Tibial artery (tissue), 4 donors: ENCODE results near the gene PDSS2.
"Not testable (repeated sequence)": the region's sequence is repeated elsewhere in the genome, so short reads cannot be mapped to it uniquely, and the experiment has no call there.

Experiments used
- DNase-seq, 2 donors: peaks; one replicate each; pipeline ENCODE4 v3.0.0-alpha.2; 2019
- H3K27ac ChIP-seq, 2 donors: fragments of 200-600 bp; sonication (generic) in 1 of 2; 1 replicate in 1 of 2; 2 replicates in 1 of 2; pipeline ENCODE4 v1.5.1; 2018 to 2019; ENCODE audit warnings: mild to moderate bottlenecking in 1 of 2
- H3K27me3 ChIP-seq, 2 donors: fragments of 200-600 bp; sonication (generic) in 1 of 2; one replicate each; pipeline versions ENCODE4 v1.5.1 to v1.6.0; 2016 to 2019
- H3K36me3 ChIP-seq, 3 donors: fragments of 200-600 bp; sonication (generic) in 2 of 3; one replicate each; pipeline ENCODE4 v1.5.1; 2016 to 2019; ENCODE audit warnings: mild to moderate bottlenecking in 2 of 3
- H3K4me1 ChIP-seq, 4 donors: fragments of 200-600 bp; sonication (generic) in 2 of 4; 1 replicate in 3 of 4; 2 replicates in 1 of 4; pipeline ENCODE4 v1.5.1; 2016 to 2019
- H3K4me3 ChIP-seq, 2 donors: fragments of 200-600 bp; sonication (generic) in 1 of 2; 1 replicate in 1 of 2; 2 replicates in 1 of 2; pipeline ENCODE4 v1.5.1; 2018 to 2019; ENCODE audit warnings: mild to moderate bottlenecking in 2 of 2
- H3K9me3 ChIP-seq, 3 donors: fragments of 200-600 bp; sonication (generic) in 1 of 3; one replicate each; pipeline ENCODE4 v1.5.1; 2016 to 2019
- CTCF ChIP-seq, 2 experiments: fragments of 200-600 bp in 1 of 2; fragments of 450-650 bp in 1 of 2; IDR thresholded peaks; one replicate each; pipeline ENCODE4 v1.5.1; 2017 to 2019; ENCODE audit warnings: antibody characterized with exemption in 2 of 2, mild to moderate bottlenecking in 1 of 2, moderate library complexity in 1 of 2
- intact Hi-C: fragments of 100-400 bp; cut with DNase I; formaldehyde crosslinking; loops from one replicate; pipeline ENCODE4 v1.15.0; 2023; ENCODE audit warnings: low total_unique reads

PDSS2 gene

DNA sequence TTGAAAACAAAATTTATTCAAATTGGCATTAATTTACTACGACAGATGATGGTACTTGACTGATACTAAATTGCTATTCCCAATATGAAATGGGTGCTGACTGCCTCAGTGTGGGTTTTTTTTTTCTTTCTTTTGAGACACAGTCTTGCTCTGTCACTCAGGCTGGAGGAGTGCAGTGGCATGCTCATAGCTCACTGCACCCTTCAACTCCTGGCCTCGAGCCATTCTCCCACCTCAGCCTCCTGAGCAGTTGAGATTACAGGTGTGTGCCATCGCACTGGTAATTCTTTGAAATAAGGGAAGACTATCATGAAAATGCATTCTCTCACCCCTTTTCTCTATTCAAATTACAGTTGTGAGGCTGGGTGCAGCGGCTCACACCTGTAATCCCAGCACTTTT lies 22.5 kb downstream of the PDSS2 start:
- TF ChIP-seq CTCF (IDR thresholded peaks at IDR 0.05): no peak
- Histone ChIP-seq H3K27ac (no peak overlapping the region), H3K27me3 (no peaks in the 10 kb centered on the region), H3K4me1 (peaks cover 0 to 8% (median 0%) of the 10 kb centered on the region in 4 donors), H3K4me3 (no peak overlapping the region), H3K36me3 (no peaks in the 10 kb centered on the region), H3K9me3 (no peaks in the 10 kb centered on the region)
- intact Hi-C loops: no loop called here
- DNase-seq: no peak

DNA sequence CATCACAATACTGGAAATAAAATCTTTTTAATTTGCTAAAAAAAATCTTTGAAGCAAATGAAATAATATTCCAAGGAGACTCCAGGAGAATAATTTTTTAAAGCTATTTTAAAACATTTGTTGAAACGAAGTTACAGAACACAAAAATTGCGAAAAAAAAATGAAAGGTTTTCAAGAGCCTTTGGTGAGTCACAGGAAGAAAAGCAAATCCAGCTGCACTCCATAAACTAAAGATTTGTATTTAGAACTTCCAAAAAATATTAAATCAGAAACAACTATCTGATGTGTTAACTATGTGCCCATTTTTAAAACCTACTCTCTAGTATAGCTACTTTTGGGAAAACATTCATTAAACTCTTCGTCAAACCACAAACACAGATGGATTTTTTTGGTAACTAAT lies 23.6 kb downstream of the PDSS2 start:
- H3K4me1 ChIP-seq: peaks cover 0 to 8% (median 0%) of the 10 kb centered on the region in 4 donors
- H3K27me3 ChIP-seq: no peaks in the 10 kb centered on the region
- DNase-seq: no peak
- H3K4me3 ChIP-seq: no peak overlapping the region
- H3K27ac ChIP-seq: no peak overlapping the region
- intact Hi-C loops: no loop called here
- no peaks in the 10 kb centered on the region for H3K9me3 ChIP-seq
- H3K36me3 ChIP-seq: no peaks in the 10 kb centered on the region
- no peak for TF ChIP-seq CTCF (IDR thresholded peaks at IDR 0.05)

- Histone ChIP-seq H3K27me3 (no peaks in the 10 kb centered on the region), H3K27ac (no peak overlapping the region), H3K4me1 (peaks cover 0 to 8% (median 0%) of the 10 kb centered on the region in 4 donors), H3K9me3 (no peaks in the 10 kb centered on the region), H3K4me3 (no peak overlapping the region), H3K36me3 (no peaks in the 10 kb centered on the region)
- intact Hi-C loops: no loop called here
- no peak for DNase-seq
- TF ChIP-seq CTCF (IDR thresholded peaks at IDR 0.05): no peak
Measured at GRCh38 chr6:107434812-107435211, 24.6 kb downstream of the PDSS2 start.

DNA sequence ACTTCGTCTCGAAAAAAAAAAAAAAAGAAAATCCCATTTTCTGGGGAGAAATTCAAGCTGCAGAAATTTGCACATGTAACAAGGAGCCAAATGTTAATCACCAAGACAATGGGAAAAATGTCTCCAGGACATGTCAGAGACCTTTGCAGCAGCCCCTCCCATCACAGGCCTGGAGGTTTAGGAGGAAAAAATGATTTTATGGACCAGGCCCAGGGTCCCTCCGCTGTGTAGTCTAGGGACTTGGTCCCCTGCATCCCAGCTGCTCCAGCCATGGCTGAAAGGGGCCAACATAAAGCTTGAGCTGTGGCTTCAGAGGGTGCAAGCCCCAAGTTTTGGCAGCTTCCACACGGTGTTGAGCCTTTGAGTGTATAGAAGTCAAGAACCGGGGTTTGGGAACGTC lies 33.4 kb downstream of the PDSS2 start:
- H3K27ac ChIP-seq, H3K27me3 ChIP-seq, intact Hi-C loops, H3K9me3 ChIP-seq, H3K4me3 ChIP-seq, DNase-seq, H3K4me1 ChIP-seq, H3K36me3 ChIP-seq: not testable (repeated sequence)

- TF ChIP-seq CTCF (IDR thresholded peaks at IDR 0.05): no peak
- Histone ChIP-seq H3K4me1 (no peaks in the 10 kb centered on the region), H3K9me3 (peaks cover 0 to 4% (median 0%) of the 10 kb centered on the region in 3 donors), H3K27ac (no peak overlapping the region), H3K4me3 (no peak overlapping the region), H3K36me3 (peaks cover 0 to 8% (median 0%) of the 10 kb centered on the region in 3 donors), H3K27me3 (no peaks in the 10 kb centered on the region)
- intact Hi-C loops: no loop called here
- DNase-seq: no peak
Measured at GRCh38 chr6:107423474-107423990, 35.8 kb downstream of the PDSS2 start.

DNA sequence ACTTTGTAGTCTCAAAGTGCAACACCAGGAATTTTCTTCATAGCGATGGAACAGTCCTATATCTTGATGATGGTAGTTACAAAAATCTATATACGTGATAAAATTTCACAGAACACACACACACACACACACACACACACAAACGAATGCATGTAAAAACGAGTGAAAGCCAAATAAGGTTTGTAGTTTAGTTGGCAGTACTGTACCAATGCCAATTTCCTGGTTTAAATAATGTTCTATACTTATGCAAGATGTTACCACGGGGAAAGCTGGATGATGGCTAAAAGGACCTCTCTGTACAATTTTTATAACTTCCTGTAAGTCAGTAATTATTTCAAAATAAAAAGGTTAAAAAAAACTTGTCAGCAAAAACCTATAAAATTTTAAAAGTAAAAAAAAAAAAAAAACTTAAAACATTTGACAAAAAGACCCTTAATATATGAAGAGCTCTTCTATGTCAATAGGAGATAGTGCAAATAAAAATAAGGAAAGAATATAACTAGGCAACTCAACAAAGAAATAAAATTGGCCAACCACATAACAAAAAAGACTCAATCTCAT lies 37.6 kb downstream of the PDSS2 start:
- intact Hi-C loops: no loop called here
- no peak for DNase-seq
- Histone ChIP-seq H3K9me3 (peaks cover 0 to 4% (median 0%) of the 10 kb centered on the region in 3 donors), H3K4me1 (no peaks in the 10 kb centered on the region), H3K27ac (no peak overlapping the region), H3K36me3 (peaks cover 0 to 6% (median 0%) of the 10 kb centered on the region in 3 donors), H3K27me3 (no peaks in the 10 kb centered on the region), H3K4me3 (no peak overlapping the region)
- no peak for TF ChIP-seq CTCF (IDR thresholded peaks at IDR 0.05)
